RCC 7860 (cell line): ENCODE measurements around the gene FRMD4A.
"Not testable (repeated sequence)": the region's sequence is repeated elsewhere in the genome, so short reads cannot be mapped to it uniquely, and the experiment has no call there.

Experiments
- DNase-seq: peaks from one replicate; pipeline ENCODE4 v3.0.0-alpha.2; 2015; ENCODE audit warnings: low spot score
- FAIRE-seq: peaks from 2 replicates; lab custom pipeline; 2012; peaks lifted over from hg19 to GRCh38; lab: Jason Lieb, UNC

Gene FRMD4A

GRCh38 chr10:13715596-13715995 lies 615.1 kb downstream of the FRMD4A start:
- not testable (repeated sequence) for FAIRE-seq, DNase-seq

GRCh38 chr10:13715100-13715499 lies 615.6 kb downstream of the FRMD4A start:
- FAIRE-seq (no peak), DNase-seq (no peak)

- peak; percentile 93 for FAIRE-seq
These were observed 617.7 kb downstream of the FRMD4A start for GRCh38 chr10:13712837-13713581.

GRCh38 chr10:13712476-13712836 lies 618.3 kb downstream of the FRMD4A start:
- FAIRE-seq (no peak), DNase-seq (no peak)

More at GRCh38 chr10:13712837-13713581, 617.7 kb downstream of the FRMD4A start:
- DNase-seq: peak; percentile 94

GRCh38 chr10:13711291-13711690 lies 619.4 kb downstream of the FRMD4A start:
- no peak for FAIRE-seq
- DNase-seq: no peak

- no peak for DNase-seq
- FAIRE-seq: no peak
These were observed 620.6 kb downstream of the FRMD4A start for GRCh38 chr10:13709931-13710650.

- DNase-seq (no peak), FAIRE-seq (no peak)
These were observed 622.3 kb downstream of the FRMD4A start for GRCh38 chr10:13708256-13708990.

- no peak for FAIRE-seq
- no peak for DNase-seq
These were observed 623.4 kb downstream of the FRMD4A start for GRCh38 chr10:13707156-13707881.

GRCh38 chr10:13706604-13707003 lies 624.1 kb downstream of the FRMD4A start:
- DNase-seq (no peak), FAIRE-seq (no peak)

GRCh38 chr10:13706175-13706574 lies 624.5 kb downstream of the FRMD4A start:
- FAIRE-seq: no peak
- DNase-seq: no peak

- no peak for FAIRE-seq
These were observed 625.1 kb downstream of the FRMD4A start for GRCh38 chr10:13705526-13706174.

GRCh38 chr10:13704964-13705363 lies 625.8 kb downstream of the FRMD4A start:
- no peak for DNase-seq
- no peak for FAIRE-seq

More at GRCh38 chr10:13705526-13706174, 625.1 kb downstream of the FRMD4A start:
- no peak for DNase-seq

- FAIRE-seq (no peak), DNase-seq (no peak)
These were observed 626.7 kb downstream of the FRMD4A start for GRCh38 chr10:13703997-13704536.

- FAIRE-seq: no peak
- DNase-seq: no peak
These were observed 627.5 kb downstream of the FRMD4A start for GRCh38 chr10:13703101-13703818.

- DNase-seq (peak; percentile 31), FAIRE-seq (no peak)
These were observed 629.4 kb downstream of the FRMD4A start for GRCh38 chr10:13701157-13701919.

- no peak for FAIRE-seq
- no peak for DNase-seq
These were observed 630.1 kb downstream of the FRMD4A start for GRCh38 chr10:13700473-13701144.

- DNase-seq: no peak
- FAIRE-seq: no peak
These were observed 631.5 kb downstream of the FRMD4A start for GRCh38 chr10:13699216-13699615.

GRCh38 chr10:13698217-13698616 lies 632.5 kb downstream of the FRMD4A start:
- no peak for FAIRE-seq
- no peak for DNase-seq
